Neural cell (in vitro differentiated cells): ENCODE results near the gene MARVELD1.

Experiments used
- MXI1 ChIP-seq: fragments of 450-650 bp; conservative IDR thresholded peaks from 2 replicates; pipeline ENCODE4 v1.6.1; 2014; ENCODE audit warnings: antibody characterized with exemption, mild to moderate bottlenecking; ENCODE audit not compliant: poor library complexity, severe bottlenecking
- TF ChIP-seq, protein P1 (sequence below): fragments of 450-650 bp; IDR thresholded peaks from 2 replicates; pipeline ENCODE4 v1.5.1; 2014; ENCODE audit warnings: antibody characterized with exemption, mild to moderate bottlenecking, moderate library complexity; ENCODE audit not compliant: poor library complexity, severe bottlenecking

DNA sequence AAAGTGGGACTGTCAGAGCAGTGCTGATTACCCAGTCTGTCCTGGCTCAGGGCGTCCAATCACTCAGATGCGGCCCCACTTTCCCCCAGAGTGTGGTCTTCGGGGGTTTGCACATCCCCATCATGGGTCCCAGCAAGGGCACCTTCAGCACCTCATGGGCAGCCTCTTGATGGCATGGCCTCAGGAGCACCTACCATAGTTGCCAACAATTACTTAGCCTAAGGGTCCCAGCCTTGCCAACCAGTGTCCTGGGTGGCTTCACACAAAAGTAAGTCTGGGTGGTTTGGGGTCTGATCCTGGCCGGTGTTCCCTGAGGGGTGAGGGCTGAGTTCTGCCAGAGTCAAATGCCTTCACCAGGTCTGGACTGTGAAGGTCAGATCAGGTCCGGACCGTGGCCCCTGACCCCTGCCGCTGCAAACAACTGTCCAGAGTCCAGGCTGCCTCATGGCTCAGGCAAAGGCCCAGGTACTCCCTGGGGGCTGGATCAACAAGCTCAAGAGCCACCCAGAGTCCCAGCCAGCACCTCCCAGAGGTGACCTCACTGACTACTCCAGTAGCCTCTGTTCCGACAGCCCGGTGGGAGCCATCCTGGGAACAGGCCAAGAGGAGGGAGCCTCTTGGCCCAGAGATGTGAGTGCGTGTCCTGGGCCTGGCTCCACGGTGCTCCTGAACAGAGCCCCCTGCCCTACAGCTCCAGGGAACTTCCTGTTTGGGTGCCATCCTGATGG, 6.2 kb upstream of the MARVELD1 start:
- TF ChIP-seq, protein P1, sequence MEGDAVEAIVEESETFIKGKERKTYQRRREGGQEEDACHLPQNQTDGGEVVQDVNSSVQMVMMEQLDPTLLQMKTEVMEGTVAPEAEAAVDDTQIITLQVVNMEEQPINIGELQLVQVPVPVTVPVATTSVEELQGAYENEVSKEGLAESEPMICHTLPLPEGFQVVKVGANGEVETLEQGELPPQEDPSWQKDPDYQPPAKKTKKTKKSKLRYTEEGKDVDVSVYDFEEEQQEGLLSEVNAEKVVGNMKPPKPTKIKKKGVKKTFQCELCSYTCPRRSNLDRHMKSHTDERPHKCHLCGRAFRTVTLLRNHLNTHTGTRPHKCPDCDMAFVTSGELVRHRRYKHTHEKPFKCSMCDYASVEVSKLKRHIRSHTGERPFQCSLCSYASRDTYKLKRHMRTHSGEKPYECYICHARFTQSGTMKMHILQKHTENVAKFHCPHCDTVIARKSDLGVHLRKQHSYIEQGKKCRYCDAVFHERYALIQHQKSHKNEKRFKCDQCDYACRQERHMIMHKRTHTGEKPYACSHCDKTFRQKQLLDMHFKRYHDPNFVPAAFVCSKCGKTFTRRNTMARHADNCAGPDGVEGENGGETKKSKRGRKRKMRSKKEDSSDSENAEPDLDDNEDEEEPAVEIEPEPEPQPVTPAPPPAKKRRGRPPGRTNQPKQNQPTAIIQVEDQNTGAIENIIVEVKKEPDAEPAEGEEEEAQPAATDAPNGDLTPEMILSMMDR: no peak
- TF ChIP-seq MXI1: no peak
